Left lung (tissue), 10 donors: ENCODE data around the gene BACE2. TPM values are rescaled to one million over a fixed set of nuclear protein-coding genes. Genes with fewer than 3 reads are reported as not detected.
A peak's percentile ranks its signal among the peaks of the same experiment; 100 is the strongest.
"Not testable (repeated sequence)": the region's sequence is repeated elsewhere in the genome, so short reads cannot be mapped to it uniquely, and the experiment has no call there.

Source experiments
- ATAC-seq: fragments of 200-7000 bp; cut with Tn5 transposase; one replicate; pipeline ENCODE4 v1.9.1; 2020; ENCODE audit warnings: moderate library complexity
- DNase-seq, 4 donors: peaks; one replicate each; pipeline ENCODE4 v3.0.0-alpha.2; 2013 to 2020
- H3K27ac ChIP-seq, 2 donors: fragments of 200-600 bp; sonication (generic) in 1 of 2; one replicate each; pipeline versions ENCODE4 v1.5.0 to v1.8.0; 2020 to 2021
- H3K27me3 ChIP-seq, 2 donors: fragments of 200-600 bp; sonication (generic) in 1 of 2; one replicate each; pipeline versions ENCODE4 v1.5.0 to v1.8.0; 2020 to 2021
- H3K36me3 ChIP-seq, 2 donors: fragments of 200-600 bp; sonication (generic) in 1 of 2; one replicate each; pipeline versions ENCODE4 v1.5.0 to v1.8.0; 2020 to 2021
- H3K4me1 ChIP-seq, 2 donors: fragments of 200-600 bp; one replicate each; pipeline ENCODE4 v1.8.0; 2021
- H3K4me3 ChIP-seq, 2 donors: fragments of 200-600 bp; sonication (generic) in 1 of 2; one replicate each; pipeline versions ENCODE4 v1.5.0 to v1.8.0; 2020 to 2021; ENCODE audit warnings: mild to moderate bottlenecking in 1 of 2
- H3K9me3 ChIP-seq, 2 donors: fragments of 200-600 bp; sonication (generic) in 1 of 2; one replicate each; pipeline versions ENCODE4 v1.5.0 to v1.8.0; 2020 to 2021
- intact Hi-C, 2 donors: fragments of 100-400 bp; cut with DNase I; formaldehyde crosslinking; loops; one replicate each; pipeline versions ENCODE4 v1.11.2 to v1.14.2; 2022
- polyA plus RNA-seq, 6 donors: library from polyadenylated mRNA; unstranded; fragments of 120-200 nt; gene quantifications; one replicate each; pipeline ENCODE4 v1.2.1, GENCODE V29; 2013; ENCODE audit not compliant: insufficient read length in 6 of 6
- total RNA-seq, 2 donors: library from RNA; stranded (reverse); fragmentation: NEBNext Ultra II Directional; extraction: Animal tissue kit (Norgen Biotek cat#: 25700); gene quantifications; one replicate each; pipeline ENCODE4 v1.2.1, GENCODE V29; 2021
- TF ChIP-seq, protein P1 (sequence below), 2 donors: fragments of 200-600 bp; sonication (generic) in 1 of 2; IDR thresholded peaks; one replicate each; pipeline versions ENCODE4 v1.5.0 to v1.8.0; 2021; ENCODE audit warnings: antibody characterized with exemption in 2 of 2
- donor health status: DM: no; HTN: yes; CAD: no.
- donor health status: DM: no; HTN: no; CAD: no.

The BACE2 gene
- total and polyA plus RNA-seq, 8 donors: 29.2 to 44.6 (median 35.0) TPM

DNA sequence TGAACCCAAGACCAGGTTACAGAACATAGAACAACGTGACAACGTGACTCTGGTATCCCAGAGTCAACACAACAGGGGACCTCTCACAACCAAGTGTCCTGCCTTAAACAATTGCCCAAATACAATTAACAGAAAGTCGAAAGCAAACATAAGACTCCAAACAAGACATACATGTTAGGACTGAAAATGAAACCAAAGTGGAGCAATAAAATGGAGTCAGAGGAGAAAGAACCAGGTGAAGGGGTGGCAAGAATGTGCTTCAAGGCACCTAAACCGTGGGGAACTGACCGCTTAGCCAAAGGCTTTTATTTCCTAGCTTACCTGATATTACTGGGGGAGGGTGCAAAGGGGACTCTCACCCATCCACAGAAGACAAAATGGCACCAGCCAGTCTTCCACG is 17.8 kb downstream of the BACE2 start:
- no peak for DNase-seq
- Histone ChIP-seq H3K9me3 (peaks cover 0 to 9% of the 10 kb centered on the region in 2 donors), H3K4me3 (no peak overlapping the region), H3K27ac (no peak overlapping the region), H3K27me3 (no peaks in the 10 kb centered on the region), H3K36me3 (no peaks in the 10 kb centered on the region), H3K4me1 (no peaks in the 10 kb centered on the region)
- TF ChIP-seq, protein P1, sequence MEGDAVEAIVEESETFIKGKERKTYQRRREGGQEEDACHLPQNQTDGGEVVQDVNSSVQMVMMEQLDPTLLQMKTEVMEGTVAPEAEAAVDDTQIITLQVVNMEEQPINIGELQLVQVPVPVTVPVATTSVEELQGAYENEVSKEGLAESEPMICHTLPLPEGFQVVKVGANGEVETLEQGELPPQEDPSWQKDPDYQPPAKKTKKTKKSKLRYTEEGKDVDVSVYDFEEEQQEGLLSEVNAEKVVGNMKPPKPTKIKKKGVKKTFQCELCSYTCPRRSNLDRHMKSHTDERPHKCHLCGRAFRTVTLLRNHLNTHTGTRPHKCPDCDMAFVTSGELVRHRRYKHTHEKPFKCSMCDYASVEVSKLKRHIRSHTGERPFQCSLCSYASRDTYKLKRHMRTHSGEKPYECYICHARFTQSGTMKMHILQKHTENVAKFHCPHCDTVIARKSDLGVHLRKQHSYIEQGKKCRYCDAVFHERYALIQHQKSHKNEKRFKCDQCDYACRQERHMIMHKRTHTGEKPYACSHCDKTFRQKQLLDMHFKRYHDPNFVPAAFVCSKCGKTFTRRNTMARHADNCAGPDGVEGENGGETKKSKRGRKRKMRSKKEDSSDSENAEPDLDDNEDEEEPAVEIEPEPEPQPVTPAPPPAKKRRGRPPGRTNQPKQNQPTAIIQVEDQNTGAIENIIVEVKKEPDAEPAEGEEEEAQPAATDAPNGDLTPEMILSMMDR (IDR thresholded peaks at IDR 0.05): no peak
- ATAC-seq: no peak
- intact Hi-C loops: no loop called here

DNA sequence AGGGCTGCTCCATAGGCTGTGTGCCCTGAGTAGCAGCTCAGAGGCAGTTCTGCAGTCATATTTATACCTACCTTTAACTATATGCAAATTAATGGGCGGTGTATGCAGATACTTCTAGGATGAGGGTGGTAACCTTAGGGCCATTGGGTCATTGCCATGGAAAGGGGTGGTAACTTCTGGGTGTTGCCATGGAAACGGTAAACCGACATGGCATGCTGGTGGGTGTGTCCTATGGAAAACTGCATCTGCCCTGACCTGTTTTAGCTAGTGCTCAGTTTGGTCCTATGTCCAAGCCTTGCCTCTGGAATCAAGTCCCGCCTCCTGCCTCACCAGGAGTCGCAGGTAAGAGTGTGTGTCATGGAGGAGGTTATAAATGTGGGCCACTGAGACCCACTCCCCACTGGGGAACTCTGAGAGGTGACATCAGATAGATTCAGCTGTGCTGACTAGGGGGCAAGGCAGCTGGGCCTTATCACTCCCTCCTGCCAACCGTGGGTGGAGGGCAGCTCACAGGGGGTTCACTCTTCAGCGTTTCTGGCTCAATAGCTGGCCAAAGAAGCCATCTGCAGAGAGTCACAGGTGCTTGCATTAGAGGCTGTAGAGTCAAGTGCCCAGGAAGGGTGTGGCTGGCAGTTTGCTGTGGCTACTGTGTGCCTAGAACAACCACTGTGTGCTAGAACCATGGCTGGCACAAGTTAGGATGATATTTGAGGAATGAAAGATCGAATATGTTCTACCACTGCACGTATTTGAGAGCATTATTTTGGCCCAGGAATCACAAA is 19.0 kb downstream of the BACE2 start:
- no peak overlapping the region for H3K4me3 ChIP-seq
- H3K9me3 ChIP-seq: peaks cover 0 to 9% of the 10 kb centered on the region in 2 donors
- DNase-seq: peak in 1 of 4 donors; percentile 12
- H3K4me1 ChIP-seq: no peaks in the 10 kb centered on the region
- intact Hi-C loops: no loop called here
- no peak overlapping the region for H3K27ac ChIP-seq
- ATAC-seq: no peak
- no peaks in the 10 kb centered on the region for H3K27me3 ChIP-seq
- TF ChIP-seq, protein P1 (IDR thresholded peaks at IDR 0.05): no peak
- no peaks in the 10 kb centered on the region for H3K36me3 ChIP-seq

DNA sequence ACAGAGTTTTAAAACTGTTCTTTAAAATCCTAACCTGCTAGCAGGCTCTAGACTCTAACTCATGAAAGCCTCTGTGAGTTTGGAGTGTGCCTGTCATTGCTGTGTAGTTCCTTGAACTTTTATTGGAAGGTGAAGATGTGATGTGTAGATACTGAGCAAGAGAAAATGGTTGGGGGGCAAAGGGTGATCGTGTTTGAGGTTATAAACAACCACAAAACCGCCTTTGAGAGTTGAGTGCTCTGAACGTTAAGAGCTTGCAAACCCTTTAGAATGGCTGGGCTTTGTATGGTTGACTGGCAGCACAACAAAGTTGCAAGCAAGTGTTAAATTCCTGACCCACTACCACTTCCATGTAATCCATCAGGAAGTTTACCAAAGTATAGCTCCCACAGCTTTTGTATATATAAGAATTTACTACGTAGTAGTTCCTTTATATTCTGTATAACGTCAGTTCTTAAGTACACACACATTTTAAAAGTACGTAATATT is 19.6 kb downstream of the BACE2 start:
- ATAC-seq: no peak

DNA sequence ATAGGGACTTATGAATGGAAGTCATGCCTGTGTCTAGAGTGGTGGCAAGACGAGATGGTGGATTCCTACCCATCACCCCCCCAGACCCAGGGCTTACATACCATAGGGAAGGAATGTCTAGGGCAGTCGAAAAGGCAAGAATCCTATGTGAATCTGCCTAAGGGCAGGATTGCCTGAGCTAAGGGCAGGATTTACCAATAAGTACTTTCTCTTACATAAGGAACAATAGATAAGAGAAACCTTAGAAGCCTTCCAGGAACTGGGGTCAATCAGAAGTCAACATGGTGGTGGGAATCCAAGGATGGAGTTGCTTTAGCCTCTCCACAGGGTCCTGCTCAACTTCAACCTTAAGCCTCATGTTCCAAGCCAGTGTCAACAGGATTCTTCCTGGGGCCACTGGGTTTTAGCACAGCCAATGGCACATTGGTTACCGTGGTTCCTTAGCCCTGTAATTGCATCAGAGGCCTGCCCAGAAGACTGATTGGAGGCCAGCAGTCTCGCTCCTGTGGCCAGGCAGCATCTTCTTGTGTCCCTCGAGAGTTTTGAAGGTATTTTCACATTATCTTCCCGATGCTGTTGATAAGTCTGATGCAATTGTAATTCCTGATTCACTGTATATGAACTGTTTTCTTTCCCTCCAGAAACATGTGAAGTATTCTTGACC is 20.7 kb downstream of the BACE2 start:
- Histone ChIP-seq H3K27ac (no peak overlapping the region), H3K4me3 (no peak overlapping the region), H3K36me3 (no peaks in the 10 kb centered on the region), H3K9me3 (peaks cover 0 to 9% of the 10 kb centered on the region in 2 donors), H3K4me1 (no peaks in the 10 kb centered on the region), H3K27me3 (no peaks in the 10 kb centered on the region)
- TF ChIP-seq, protein P1 (IDR thresholded peaks at IDR 0.05): no peak
- DNase-seq: no peak
- intact Hi-C loops: no loop called here
- ATAC-seq: no peak

More for the DNA sequence above, 19.6 kb downstream of the BACE2 start:
- no peaks in the 10 kb centered on the region for H3K4me1 ChIP-seq
- H3K27me3 ChIP-seq: no peaks in the 10 kb centered on the region
- H3K27ac ChIP-seq: no peak overlapping the region
- no peak overlapping the region for H3K4me3 ChIP-seq
- no peaks in the 10 kb centered on the region for H3K36me3 ChIP-seq
- TF ChIP-seq, protein P1 (IDR thresholded peaks at IDR 0.05): no peak
- H3K9me3 ChIP-seq: peaks cover 0 to 9% of the 10 kb centered on the region in 2 donors
- intact Hi-C loops: no loop called here
- DNase-seq: peak in 1 of 4 donors; percentile 9

DNA sequence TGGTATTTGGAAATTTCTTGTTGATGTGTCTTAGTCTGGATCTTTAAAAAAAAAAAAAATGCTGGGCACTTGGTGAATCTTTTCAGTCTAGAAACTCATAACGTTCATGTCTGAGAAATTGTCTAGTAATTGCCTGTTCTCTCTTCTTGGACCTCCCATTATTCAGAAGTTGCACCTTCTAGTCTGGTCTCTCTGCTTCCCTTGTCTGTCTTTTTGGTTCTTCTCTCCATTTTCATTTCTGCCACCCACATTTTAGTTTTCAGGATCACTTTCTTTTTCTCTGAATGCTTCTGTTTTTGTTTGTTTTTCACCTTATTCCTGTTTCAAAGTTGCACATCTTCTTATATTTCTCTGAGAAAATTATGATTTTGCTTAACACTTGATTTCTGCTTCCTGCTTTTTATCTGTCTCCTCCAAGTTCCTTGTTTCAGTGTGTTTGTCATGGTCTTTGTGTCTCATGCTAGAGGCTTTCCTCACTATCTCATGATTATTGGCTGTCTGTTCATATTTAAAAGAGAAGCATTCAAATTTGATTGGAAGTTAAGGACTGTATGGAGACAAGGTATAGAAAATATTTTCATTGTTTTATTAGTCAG is 21.3 kb downstream of the BACE2 start:
- TF ChIP-seq, protein P1 (IDR thresholded peaks at IDR 0.05): no peak

DNA sequence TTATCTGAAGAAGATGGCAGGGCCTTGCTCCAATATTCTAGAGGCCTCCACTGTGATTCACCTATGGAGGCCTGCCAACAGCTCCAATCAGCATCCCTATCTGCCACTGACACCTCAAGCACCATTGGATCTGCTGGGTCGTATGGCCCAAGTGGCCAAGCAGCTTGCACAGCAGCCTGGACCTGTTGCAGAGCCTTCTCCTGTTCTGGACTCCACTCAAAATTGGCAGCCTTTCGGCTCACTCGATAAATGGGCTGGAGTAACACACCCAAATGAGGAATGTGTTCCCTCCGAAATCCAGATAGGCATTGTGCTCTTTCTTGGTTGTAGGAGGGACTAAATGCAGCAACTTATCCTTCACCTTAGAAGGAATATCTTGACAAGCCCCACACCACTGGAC is 24.6 kb downstream of the BACE2 start:
- H3K27ac ChIP-seq: not testable (repeated sequence)

More for the DNA sequence above, 21.3 kb downstream of the BACE2 start:
- intact Hi-C loops: no loop called here
- no peak overlapping the region for H3K4me3 ChIP-seq
- H3K27ac ChIP-seq: no peak overlapping the region
- H3K36me3 ChIP-seq: no peaks in the 10 kb centered on the region
- no peaks in the 10 kb centered on the region for H3K27me3 ChIP-seq
- H3K9me3 ChIP-seq: peaks cover 0 to 9% of the 10 kb centered on the region in 2 donors
- ATAC-seq: no peak
- no peaks in the 10 kb centered on the region for H3K4me1 ChIP-seq
- no peak for DNase-seq

More for the DNA sequence above, 24.6 kb downstream of the BACE2 start:
- H3K4me3 ChIP-seq, ATAC-seq, H3K27me3 ChIP-seq, DNase-seq, H3K36me3 ChIP-seq, H3K4me1 ChIP-seq, H3K9me3 ChIP-seq, intact Hi-C loops: not testable (repeated sequence)
